ENCODE data around the gene PEX10.

PEX10 gene

DNA sequence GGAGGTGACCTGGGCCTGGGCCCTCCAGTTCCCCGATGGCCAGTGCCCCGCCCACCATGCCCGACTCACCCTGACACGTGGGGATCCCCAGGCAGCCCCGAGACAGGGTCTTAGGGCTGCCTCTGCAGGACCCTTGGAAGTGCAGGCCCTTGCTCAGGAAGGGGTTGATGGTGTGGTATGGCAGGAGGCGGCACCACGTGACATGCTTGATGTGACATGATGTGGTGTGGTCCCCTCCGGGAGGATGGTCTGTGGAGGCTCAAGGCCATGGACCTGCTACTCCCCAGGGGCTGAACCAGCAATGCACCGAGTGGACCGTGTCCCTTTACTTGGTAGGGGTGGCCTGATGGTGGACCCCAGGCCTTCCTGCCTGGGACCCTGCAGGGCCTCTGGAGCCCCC lies 41.9 kb upstream of the PEX10 start:
- H3K9ac ChIP-seq (ENCODE audit: low read depth, low read length, poor library complexity): no peak overlapping the region
- H4K91ac ChIP-seq (ENCODE audit: low read depth, low read length, poor library complexity): no peak overlapping the region
- no CpG with 5 or more reads among the region's 10 CpGs for WGBS, 2 donors (ENCODE audit: extremely low coverage in 2 of 2, insufficient read length in 2 of 2, insufficient replicate concordance in 1 of 2)
- H3K4me2 ChIP-seq (ENCODE audit: insufficient read depth, low read length, poor library complexity, severe bottlenecking): no peak overlapping the region
- no peaks in the 10 kb centered on the region for H3K36me3 ChIP-seq (replicated peaks in 1 of 2; ENCODE audit: control insufficient read depth in 2 of 2, insufficient read depth in 2 of 2, low read length in 2 of 2)
- peaks cover 7% of the 10 kb centered on the region for H3K79me1 ChIP-seq (ENCODE audit: low read depth, low read length)
- no peak overlapping the region for H2AFZ ChIP-seq (ENCODE audit: low read length)
- DNase-seq (ENCODE audit: low spot score): no peak
- no peak overlapping the region for H3K4ac ChIP-seq (ENCODE audit: low read length)
- H3K27me3 ChIP-seq (ENCODE audit: control insufficient read depth in 3 of 3, insufficient read depth in 3 of 3, low read depth in 1 of 3, low read length in 3 of 3): peaks cover 0 to 66% (median 0%) of the 10 kb centered on the region in 3 experiments
- H3K27ac ChIP-seq (replicated peaks; ENCODE audit: low read length): no peak overlapping the region
- no peak overlapping the region for H3K23ac ChIP-seq (ENCODE audit: low read depth, low read length, poor library complexity)
- peak overlapping the region; percentile 93 for H2BK15ac ChIP-seq (ENCODE audit: low read length)
- no peak overlapping the region for H3K14ac ChIP-seq (ENCODE audit: low read length)
- H3K4me1 ChIP-seq (ENCODE audit: control insufficient read depth in 2 of 2, insufficient read depth in 1 of 2, low read depth in 1 of 2, low read length in 2 of 2): peaks cover 14 to 25% of the 10 kb centered on the region in 2 donors
- peak overlapping the region; percentile 66 for H2BK12ac ChIP-seq (ENCODE audit: low read length)
- no peak overlapping the region for H2BK5ac ChIP-seq (ENCODE audit: low read length)
- H3K18ac ChIP-seq (ENCODE audit: low read length): peak overlapping the region; percentile 79
- H4K8ac ChIP-seq (ENCODE audit: low read depth, low read length): no peak overlapping the region
- peak overlapping the region; percentile 95 for H2AK5ac ChIP-seq (ENCODE audit: low read depth, low read length)
- no peak overlapping the region for H2BK120ac ChIP-seq (ENCODE audit: low read depth, low read length)
- H3K4me3 ChIP-seq (ENCODE audit: low read length in 2 of 2): no peak overlapping the region
- H3K9me3 ChIP-seq (replicated peaks in 1 of 2; ENCODE audit: control insufficient read depth in 2 of 2, insufficient read depth in 1 of 2, low read depth in 1 of 2, low read length in 2 of 2): no peaks in the 10 kb centered on the region

DNA sequence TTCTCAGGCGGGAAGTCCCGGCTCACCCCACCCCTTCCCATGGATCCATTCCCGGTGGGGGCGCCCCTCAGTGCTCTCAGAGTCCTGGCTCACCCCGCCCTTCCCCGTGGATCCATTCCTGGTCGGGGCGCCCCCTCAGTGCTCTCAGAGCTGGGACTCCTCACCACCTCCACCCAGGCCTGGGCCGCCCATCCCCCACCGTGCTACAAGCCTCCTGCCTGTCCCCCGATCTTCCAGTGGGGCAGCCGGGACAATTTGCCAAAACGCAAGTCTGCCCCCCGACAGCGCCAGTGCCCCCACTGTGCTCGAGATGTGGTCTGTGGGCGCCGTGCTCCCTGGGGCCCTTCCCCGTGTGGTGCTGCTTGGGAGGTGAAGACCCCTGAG lies 40.6 kb upstream of the PEX10 start:
- peak overlapping the region; percentile 96 for H3K18ac ChIP-seq (ENCODE audit: low read length)
- no peak overlapping the region for H3K4me3 ChIP-seq (ENCODE audit: low read length in 2 of 2)
- no peak overlapping the region for H3K23ac ChIP-seq (ENCODE audit: low read depth, low read length, poor library complexity)
- H2BK5ac ChIP-seq (ENCODE audit: low read length): peak overlapping the region; percentile 43
- H3K27ac ChIP-seq (replicated peaks; ENCODE audit: low read length): no peak overlapping the region
- no peaks in the 10 kb centered on the region for H3K9me3 ChIP-seq (replicated peaks in 1 of 2; ENCODE audit: control insufficient read depth in 2 of 2, insufficient read depth in 1 of 2, low read depth in 1 of 2, low read length in 2 of 2)
- H3K4ac ChIP-seq (ENCODE audit: low read length): peak overlapping the region; percentile 44
- H3K27me3 ChIP-seq (ENCODE audit: control insufficient read depth in 3 of 3, insufficient read depth in 3 of 3, low read depth in 1 of 3, low read length in 3 of 3): peaks cover 0 to 58% (median 0%) of the 10 kb centered on the region in 3 experiments
- peak overlapping the region; percentile 98 for H2BK15ac ChIP-seq (ENCODE audit: low read length)
- H4K8ac ChIP-seq (ENCODE audit: low read depth, low read length): no peak overlapping the region
- no peak overlapping the region for H3K4me2 ChIP-seq (ENCODE audit: insufficient read depth, low read length, poor library complexity, severe bottlenecking)
- H4K91ac ChIP-seq (ENCODE audit: low read depth, low read length, poor library complexity): peak overlapping the region; percentile 38
- H3K36me3 ChIP-seq (replicated peaks in 1 of 2; ENCODE audit: control insufficient read depth in 2 of 2, insufficient read depth in 2 of 2, low read length in 2 of 2): no peaks in the 10 kb centered on the region
- DNase-seq (ENCODE audit: low spot score): no peak
- no peak overlapping the region for H2AFZ ChIP-seq (ENCODE audit: low read length)
- peak overlapping the region; percentile 33 for H2BK12ac ChIP-seq (ENCODE audit: low read length)
- H3K79me1 ChIP-seq (ENCODE audit: low read depth, low read length): peaks cover 7% of the 10 kb centered on the region
- peaks cover 21 to 35% of the 10 kb centered on the region in 2 donors for H3K4me1 ChIP-seq (ENCODE audit: control insufficient read depth in 2 of 2, insufficient read depth in 1 of 2, low read depth in 1 of 2, low read length in 2 of 2)
- no peak overlapping the region for H3K9ac ChIP-seq (ENCODE audit: low read depth, low read length, poor library complexity)
- peak overlapping the region; percentile 98 for H2BK120ac ChIP-seq (ENCODE audit: low read depth, low read length)
- peak overlapping the region; percentile 95 for H2AK5ac ChIP-seq (ENCODE audit: low read depth, low read length)
- no CpG with 5 or more reads among the region's 19 CpGs for WGBS, 2 donors (ENCODE audit: extremely low coverage in 2 of 2, insufficient read length in 2 of 2, insufficient replicate concordance in 1 of 2)
- peak overlapping the region; percentile 94 for H3K14ac ChIP-seq (ENCODE audit: low read length)

DNA sequence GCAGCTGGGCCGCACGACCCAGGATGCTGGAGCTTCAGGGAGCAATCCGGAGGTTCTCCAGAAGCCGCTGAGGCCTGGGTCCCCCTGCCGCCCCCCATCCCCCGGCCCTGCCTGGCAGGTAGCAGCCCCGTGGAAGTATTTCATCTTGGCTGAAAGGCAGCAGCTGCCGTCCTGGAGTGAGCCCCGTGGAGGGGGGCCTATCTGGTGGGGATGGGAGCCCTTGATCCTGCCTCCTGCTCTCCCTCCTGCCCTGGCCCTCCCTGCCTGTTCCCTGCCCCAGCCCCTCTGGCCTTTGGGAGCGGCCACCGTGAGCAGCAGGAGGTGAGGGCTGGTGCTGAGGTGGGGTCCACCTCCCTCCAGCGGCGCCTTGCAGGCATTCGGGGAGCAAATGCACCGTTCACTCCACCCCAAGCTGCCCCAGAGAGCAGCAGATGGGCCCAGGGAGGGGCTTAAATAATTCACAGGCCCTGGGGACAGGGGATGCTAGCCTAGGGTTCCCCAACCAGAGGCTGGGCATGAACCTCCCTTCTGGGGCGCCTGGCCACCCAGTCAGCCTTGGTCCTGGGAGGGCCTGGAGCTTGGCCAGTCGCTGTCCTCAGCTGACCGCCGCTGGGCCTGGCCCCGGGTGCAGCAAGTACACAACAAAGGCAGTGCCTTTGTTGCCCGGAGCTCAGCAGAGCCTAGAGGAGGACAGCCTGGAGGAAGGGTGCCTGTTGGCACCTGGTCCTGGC lies 40.0 kb upstream of the PEX10 start:
- Histone ChIP-seq H3K18ac (ENCODE audit: low read length) (peak overlapping the region; percentile 96), H3K4ac (ENCODE audit: low read length) (peak overlapping the region; percentile 10), H3K79me1 (ENCODE audit: low read depth, low read length) (peaks cover 5% of the 10 kb centered on the region), H3K4me2 (ENCODE audit: insufficient read depth, low read length, poor library complexity, severe bottlenecking) (no peak overlapping the region), H3K4me1 (ENCODE audit: control insufficient read depth in 2 of 2, insufficient read depth in 1 of 2, low read depth in 1 of 2, low read length in 2 of 2) (peaks cover 26 to 40% of the 10 kb centered on the region in 2 donors), H3K27ac (replicated peaks; ENCODE audit: low read length) (no peak overlapping the region), H3K9ac (ENCODE audit: low read depth, low read length, poor library complexity) (no peak overlapping the region), H3K36me3 (replicated peaks in 1 of 2; ENCODE audit: control insufficient read depth in 2 of 2, insufficient read depth in 2 of 2, low read length in 2 of 2) (no peaks in the 10 kb centered on the region), H2AFZ (ENCODE audit: low read length) (peak overlapping the region; percentile 45), H3K4me3 (ENCODE audit: low read length in 2 of 2) (no peak overlapping the region), H2BK120ac (ENCODE audit: low read depth, low read length) (peak overlapping the region; percentile 98), H2BK5ac (ENCODE audit: low read length) (peak overlapping the region; percentile 43), H3K14ac (ENCODE audit: low read length) (peak overlapping the region; percentile 49), H2BK12ac (ENCODE audit: low read length) (peak overlapping the region; percentile 82), H2BK15ac (ENCODE audit: low read length) (peak overlapping the region; percentile 98), H4K91ac (ENCODE audit: low read depth, low read length, poor library complexity) (peak overlapping the region; percentile 38), H2AK5ac (ENCODE audit: low read depth, low read length) (peak overlapping the region; percentile 95), H3K27me3 (ENCODE audit: control insufficient read depth in 3 of 3, insufficient read depth in 3 of 3, low read depth in 1 of 3, low read length in 3 of 3) (peaks cover 0 to 52% (median 0%) of the 10 kb centered on the region in 3 experiments), H4K8ac (ENCODE audit: low read depth, low read length) (no peak overlapping the region), H3K23ac (ENCODE audit: low read depth, low read length, poor library complexity) (peak overlapping the region; percentile 25), H3K9me3 (replicated peaks in 1 of 2; ENCODE audit: control insufficient read depth in 2 of 2, insufficient read depth in 1 of 2, low read depth in 1 of 2, low read length in 2 of 2) (no peaks in the 10 kb centered on the region)
- no CpG with 5 or more reads among the region's 21 CpGs for WGBS, 2 donors (ENCODE audit: extremely low coverage in 2 of 2, insufficient read length in 2 of 2, insufficient replicate concordance in 1 of 2)
- no peak for DNase-seq (ENCODE audit: low spot score)

DNA sequence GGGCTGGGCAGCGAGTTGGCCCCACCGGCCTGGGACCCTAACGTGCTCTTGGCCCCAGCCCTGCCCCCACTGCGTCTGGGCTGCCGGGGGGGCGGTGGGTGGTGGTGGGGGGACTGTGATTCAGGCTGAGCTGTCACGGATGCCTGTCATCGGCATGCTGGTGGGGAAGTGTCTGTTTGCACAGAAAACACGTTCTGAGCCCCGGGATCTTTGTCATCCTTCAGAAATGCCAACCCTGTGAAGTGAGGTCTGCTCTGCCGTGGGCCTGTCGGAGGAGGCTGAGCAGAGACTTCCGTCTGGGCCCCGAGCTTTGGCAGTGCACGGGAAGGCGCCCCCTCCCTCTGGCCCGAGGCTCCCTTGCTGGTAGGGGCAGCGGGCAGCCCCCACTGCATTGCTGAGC lies 39.4 kb upstream of the PEX10 start:
- peak overlapping the region; percentile 39 for H2BK5ac ChIP-seq (ENCODE audit: low read length)
- peak overlapping the region; percentile 38 for H3K14ac ChIP-seq (ENCODE audit: low read length)
- no peak overlapping the region for H3K23ac ChIP-seq (ENCODE audit: low read depth, low read length, poor library complexity)
- no peak overlapping the region for H3K27ac ChIP-seq (replicated peaks; ENCODE audit: low read length)
- WGBS, 2 donors (ENCODE audit: extremely low coverage in 2 of 2, insufficient read length in 2 of 2, insufficient replicate concordance in 1 of 2): no CpG with 5 or more reads among the region's 18 CpGs
- no peak overlapping the region for H3K4me3 ChIP-seq (ENCODE audit: low read length in 2 of 2)
- H3K18ac ChIP-seq (ENCODE audit: low read length): peak overlapping the region; percentile 96
- no peak overlapping the region for H3K4me2 ChIP-seq (ENCODE audit: insufficient read depth, low read length, poor library complexity, severe bottlenecking)
- no peak overlapping the region for H3K4ac ChIP-seq (ENCODE audit: low read length)
- peaks cover 5% of the 10 kb centered on the region for H3K79me1 ChIP-seq (ENCODE audit: low read depth, low read length)
- peak overlapping the region; percentile 98 for H2BK120ac ChIP-seq (ENCODE audit: low read depth, low read length)
- DNase-seq (ENCODE audit: low spot score): no peak
- H3K27me3 ChIP-seq (ENCODE audit: control insufficient read depth in 3 of 3, insufficient read depth in 3 of 3, low read depth in 1 of 3, low read length in 3 of 3): peaks cover 0 to 47% (median 0%) of the 10 kb centered on the region in 3 experiments
- H2BK15ac ChIP-seq (ENCODE audit: low read length): peak overlapping the region; percentile 98
- peak overlapping the region; percentile 45 for H2AFZ ChIP-seq (ENCODE audit: low read length)
- H3K4me1 ChIP-seq (ENCODE audit: control insufficient read depth in 2 of 2, insufficient read depth in 1 of 2, low read depth in 1 of 2, low read length in 2 of 2): peaks cover 33 to 47% of the 10 kb centered on the region in 2 donors
- no peak overlapping the region for H3K9ac ChIP-seq (ENCODE audit: low read depth, low read length, poor library complexity)
- no peaks in the 10 kb centered on the region for H3K9me3 ChIP-seq (replicated peaks in 1 of 2; ENCODE audit: control insufficient read depth in 2 of 2, insufficient read depth in 1 of 2, low read depth in 1 of 2, low read length in 2 of 2)
- peak overlapping the region; percentile 95 for H2AK5ac ChIP-seq (ENCODE audit: low read depth, low read length)
- H2BK12ac ChIP-seq (ENCODE audit: low read length): peak overlapping the region; percentile 82
- no peak overlapping the region for H4K8ac ChIP-seq (ENCODE audit: low read depth, low read length)
- no peaks in the 10 kb centered on the region for H3K36me3 ChIP-seq (replicated peaks in 1 of 2; ENCODE audit: control insufficient read depth in 2 of 2, insufficient read depth in 2 of 2, low read length in 2 of 2)
- H4K91ac ChIP-seq (ENCODE audit: low read depth, low read length, poor library complexity): no peak overlapping the region
